Measurements from ENCODE around the gene SYNCRIP. TPM values are rescaled to one million over a fixed set of nuclear protein-coding genes. Genes with fewer than 3 reads are reported as not detected.

Gene SYNCRIP
- total and polyA plus RNA-seq, 5 donors from 2014 or later, result 56.4 to 82.3 (median 73.4) TPM

GRCh38 chr6:85675030-85675819, 32.5 kb upstream of the SYNCRIP start:
- Histone ChIP-seq H3K27ac (ENCODE audit: insufficient read depth, low read length, poor library complexity, severe bottlenecking) (peak overlapping the region; percentile 56), H3K27me3 (ENCODE audit: control insufficient read depth, insufficient read depth, low read length) (no peaks in the 10 kb centered on the region), H3K9me3 (ENCODE audit: control insufficient read depth in 2 of 2, low read length in 2 of 2) (no peaks in the 10 kb centered on the region), H3K4me3 (ENCODE audit: low read depth, low read length) (peak overlapping the region; percentile 100), H3K4me1 (ENCODE audit: control insufficient read depth, insufficient read depth, low read length, poor library complexity, severe bottlenecking) (peaks cover 51% of the 10 kb centered on the region), H3K36me3 (ENCODE audit: control insufficient read depth, insufficient read depth, low read length) (peaks cover 8% of the 10 kb centered on the region)
- Mint-ChIP-seq H3K4me3 (peak overlapping the region; percentile 96 to 99 (median 98)), H3K27ac (peak overlapping the region in 2 of 3 donors; percentile 46 to 100), H3K27me3 (peaks cover 5% of the 10 kb centered on the region), H3K9me3 (peaks cover 0 to 1% (median 0%) of the 10 kb centered on the region in 7 donors), H3K4me1 (peaks cover 29 to 71% (median 58%) of the 10 kb centered on the region in 4 donors), H3K36me3 (peaks cover 40% of the 10 kb centered on the region)
- DNase-seq, result no peak
- no peak for ATAC-seq (ENCODE audit: low read depth in 2 of 2)

- peaks cover 52% of the 10 kb centered on the region for H3K4me1 ChIP-seq (ENCODE audit: control insufficient read depth, insufficient read depth, low read length, poor library complexity, severe bottlenecking)
- ATAC-seq (ENCODE audit: low read depth in 2 of 2) (no peak), DNase-seq (no peak)
- H3K27me3 ChIP-seq (ENCODE audit: control insufficient read depth, insufficient read depth, low read length), result no peaks in the 10 kb centered on the region
- H3K36me3 Mint-ChIP-seq, result peaks cover 40% of the 10 kb centered on the region
- H3K4me3 ChIP-seq (ENCODE audit: low read depth, low read length), result peak overlapping the region; percentile 100
- peaks cover 35 to 72% (median 60%) of the 10 kb centered on the region in 4 donors for H3K4me1 Mint-ChIP-seq
- peaks cover 5% of the 10 kb centered on the region for H3K27me3 Mint-ChIP-seq
- peaks cover 8% of the 10 kb centered on the region for H3K36me3 ChIP-seq (ENCODE audit: control insufficient read depth, insufficient read depth, low read length)
- peak overlapping the region; percentile 25 for H3K27ac ChIP-seq (ENCODE audit: insufficient read depth, low read length, poor library complexity, severe bottlenecking)
- H3K9me3 Mint-ChIP-seq, result peaks cover 0 to 1% (median 0%) of the 10 kb centered on the region in 7 donors
- peak overlapping the region in 2 of 3 donors; percentile 11 to 32 for H3K27ac Mint-ChIP-seq
- H3K9me3 ChIP-seq (ENCODE audit: control insufficient read depth in 2 of 2, low read length in 2 of 2), result no peaks in the 10 kb centered on the region
- peak overlapping the region; percentile 96 to 99 (median 98) for H3K4me3 Mint-ChIP-seq
These were observed 31.9 kb upstream of the SYNCRIP start for GRCh38 chr6:85674604-85675003.

GRCh38 chr6:85673198-85674139, 30.8 kb upstream of the SYNCRIP start:
- peaks cover 42 to 80% (median 66%) of the 10 kb centered on the region in 4 donors for H3K4me1 Mint-ChIP-seq
- Histone ChIP-seq H3K4me1 (ENCODE audit: control insufficient read depth, insufficient read depth, low read length, poor library complexity, severe bottlenecking) (peaks cover 59% of the 10 kb centered on the region), H3K27ac (ENCODE audit: insufficient read depth, low read length, poor library complexity, severe bottlenecking) (peak overlapping the region; percentile 38), H3K9me3 (ENCODE audit: control insufficient read depth in 2 of 2, low read length in 2 of 2) (no peaks in the 10 kb centered on the region), H3K36me3 (ENCODE audit: control insufficient read depth, insufficient read depth, low read length) (peaks cover 8% of the 10 kb centered on the region), H3K4me3 (ENCODE audit: low read depth, low read length) (peak overlapping the region; percentile 22), H3K27me3 (ENCODE audit: control insufficient read depth, insufficient read depth, low read length) (no peaks in the 10 kb centered on the region)
- DNase-seq (no peak), ATAC-seq (ENCODE audit: low read depth in 2 of 2) (no peak)
- no peaks in the 10 kb centered on the region for H3K9me3 Mint-ChIP-seq
- peak overlapping the region in 2 of 4 donors; percentile 19 to 96 for H3K4me3 Mint-ChIP-seq
- H3K27me3 Mint-ChIP-seq, result peaks cover 2% of the 10 kb centered on the region
- peaks cover 40% of the 10 kb centered on the region for H3K36me3 Mint-ChIP-seq
- peak overlapping the region in 2 of 3 donors; percentile 22 to 47 for H3K27ac Mint-ChIP-seq

GRCh38 chr6:85672623-85673022, 29.9 kb upstream of the SYNCRIP start:
- Histone ChIP-seq H3K36me3 (ENCODE audit: control insufficient read depth, insufficient read depth, low read length) (peaks cover 8% of the 10 kb centered on the region), H3K4me3 (ENCODE audit: low read depth, low read length) (no peak overlapping the region), H3K27ac (ENCODE audit: insufficient read depth, low read length, poor library complexity, severe bottlenecking) (no peak overlapping the region), H3K9me3 (ENCODE audit: control insufficient read depth in 2 of 2, low read length in 2 of 2) (no peaks in the 10 kb centered on the region), H3K4me1 (ENCODE audit: control insufficient read depth, insufficient read depth, low read length, poor library complexity, severe bottlenecking) (peaks cover 66% of the 10 kb centered on the region), H3K27me3 (ENCODE audit: control insufficient read depth, insufficient read depth, low read length) (no peaks in the 10 kb centered on the region)
- Mint-ChIP-seq H3K27me3 (no peaks in the 10 kb centered on the region), H3K36me3 (peaks cover 40% of the 10 kb centered on the region), H3K4me1 (peaks cover 46 to 88% (median 70%) of the 10 kb centered on the region in 4 donors), H3K9me3 (no peaks in the 10 kb centered on the region), H3K4me3 (peak overlapping the region in 2 of 4 donors; percentile 24 to 96), H3K27ac (peak overlapping the region in 1 of 3 donors; percentile 47)
- no peak for ATAC-seq (ENCODE audit: low read depth in 2 of 2)
- DNase-seq, result no peak

GRCh38 chr6:85672050-85672449, 29.4 kb upstream of the SYNCRIP start:
- Mint-ChIP-seq H3K36me3 (peaks cover 40% of the 10 kb centered on the region), H3K27ac (peak overlapping the region in 2 of 3 donors; percentile 60 to 78), H3K9me3 (no peaks in the 10 kb centered on the region), H3K4me1 (peaks cover 46 to 85% (median 70%) of the 10 kb centered on the region in 4 donors), H3K27me3 (no peaks in the 10 kb centered on the region), H3K4me3 (no peak overlapping the region)
- ATAC-seq (ENCODE audit: low read depth in 2 of 2), result no peak
- Histone ChIP-seq H3K4me3 (ENCODE audit: low read depth, low read length) (no peak overlapping the region), H3K9me3 (ENCODE audit: control insufficient read depth in 2 of 2, low read length in 2 of 2) (no peaks in the 10 kb centered on the region), H3K27ac (ENCODE audit: insufficient read depth, low read length, poor library complexity, severe bottlenecking) (no peak overlapping the region), H3K4me1 (ENCODE audit: control insufficient read depth, insufficient read depth, low read length, poor library complexity, severe bottlenecking) (peaks cover 64% of the 10 kb centered on the region), H3K36me3 (ENCODE audit: control insufficient read depth, insufficient read depth, low read length) (peaks cover 8% of the 10 kb centered on the region), H3K27me3 (ENCODE audit: control insufficient read depth, insufficient read depth, low read length) (no peaks in the 10 kb centered on the region)
- DNase-seq, result no peak

GRCh38 chr6:85670573-85670972, 27.9 kb upstream of the SYNCRIP start:
- no peak for ATAC-seq (ENCODE audit: low read depth in 2 of 2)
- no peak for DNase-seq
- peaks cover 30% of the 10 kb centered on the region for H3K36me3 Mint-ChIP-seq
- Histone ChIP-seq H3K27me3 (ENCODE audit: control insufficient read depth, insufficient read depth, low read length) (no peaks in the 10 kb centered on the region), H3K9me3 (ENCODE audit: control insufficient read depth in 2 of 2, low read length in 2 of 2) (no peaks in the 10 kb centered on the region), H3K4me1 (ENCODE audit: control insufficient read depth, insufficient read depth, low read length, poor library complexity, severe bottlenecking) (peaks cover 49% of the 10 kb centered on the region), H3K4me3 (ENCODE audit: low read depth, low read length) (peak overlapping the region; percentile 35), H3K36me3 (ENCODE audit: control insufficient read depth, insufficient read depth, low read length) (peaks cover 5% of the 10 kb centered on the region), H3K27ac (ENCODE audit: insufficient read depth, low read length, poor library complexity, severe bottlenecking) (peak overlapping the region; percentile 72)
- H3K27me3 Mint-ChIP-seq, result no peaks in the 10 kb centered on the region
- peak overlapping the region in 2 of 3 donors; percentile 63 to 86 for H3K27ac Mint-ChIP-seq
- H3K4me1 Mint-ChIP-seq, result peaks cover 39 to 72% (median 58%) of the 10 kb centered on the region in 4 donors
- H3K4me3 Mint-ChIP-seq, result peak overlapping the region in 1 of 4 donors; percentile 65
- H3K9me3 Mint-ChIP-seq, result no peaks in the 10 kb centered on the region

GRCh38 chr6:85669735-85670194, 27.1 kb upstream of the SYNCRIP start:
- no peaks in the 10 kb centered on the region for H3K27me3 Mint-ChIP-seq
- H3K9me3 Mint-ChIP-seq, result no peaks in the 10 kb centered on the region
- Histone ChIP-seq H3K27me3 (ENCODE audit: control insufficient read depth, insufficient read depth, low read length) (no peaks in the 10 kb centered on the region), H3K4me3 (ENCODE audit: low read depth, low read length) (peak overlapping the region; percentile 60), H3K4me1 (ENCODE audit: control insufficient read depth, insufficient read depth, low read length, poor library complexity, severe bottlenecking) (peaks cover 41% of the 10 kb centered on the region), H3K9me3 (ENCODE audit: control insufficient read depth in 2 of 2, low read length in 2 of 2) (no peaks in the 10 kb centered on the region), H3K27ac (ENCODE audit: insufficient read depth, low read length, poor library complexity, severe bottlenecking) (peak overlapping the region; percentile 72), H3K36me3 (ENCODE audit: control insufficient read depth, insufficient read depth, low read length) (peaks cover 2% of the 10 kb centered on the region)
- H3K27ac Mint-ChIP-seq, result peak overlapping the region; percentile 63 to 98 (median 97)
- DNase-seq (peak; percentile 16 to 89 (median 70)), ATAC-seq (ENCODE audit: low read depth in 2 of 2) (peak; percentile 99)
- peaks cover 26% of the 10 kb centered on the region for H3K36me3 Mint-ChIP-seq
- peak overlapping the region; percentile 38 to 81 (median 69) for H3K4me3 Mint-ChIP-seq
- H3K4me1 Mint-ChIP-seq, result peaks cover 36 to 64% (median 51%) of the 10 kb centered on the region in 4 donors

Data from CD4-positive, CD25-positive, alpha-beta regulatory T cell (primary cell).